HepG2 (cell line): ENCODE measurements around the gene AQP5.

Experiments
- ELF4 ChIP-seq: sonication (generic); formaldehyde crosslinking; IDR thresholded peaks from 2 replicates; pipeline ENCODE4 v1.5.0; 2020; ENCODE audit warnings: missing genetic modification reagents, mild to moderate bottlenecking, moderate library complexity, borderline replicate concordance
- ZNF446 ChIP-seq: sonication (generic); formaldehyde crosslinking; IDR thresholded peaks from 2 replicates; pipeline ENCODE4 v1.5.0; 2020; ENCODE audit warnings: mild to moderate bottlenecking, missing genetic modification reagents

- no peak for TF ChIP-seq ELF4 (CRISPR knock-in tag)
- no peak for TF ChIP-seq ZNF446 (CRISPR knock-in tag)
These were observed 22.4 kb upstream of the AQP5 start for GRCh38 chr12:49939307-49939706.
